Muscle of leg (tissue), 16 donors: ENCODE data around the gene SNTG2. TPM values are rescaled to one million over a fixed set of nuclear protein-coding genes. Genes with fewer than 3 reads are reported as not detected.
"Not testable (repeated sequence)": the region's sequence is repeated elsewhere in the genome, so short reads cannot be mapped to it uniquely, and the experiment has no call there.

ENCODE experiments used
- DNase-seq: peaks from one replicate; pipeline ENCODE4 v3.0.0; 2013
- H3K27ac ChIP-seq: one replicate; pipeline ENCODE4 v1.5.1; 2013; ENCODE audit warnings: mild to moderate bottlenecking, low read length, control low read depth
- H3K27me3 ChIP-seq: one replicate; pipeline ENCODE4 v1.6.1; 2013; ENCODE audit warnings: low read length; ENCODE audit not compliant: control insufficient read depth, insufficient read depth
- H3K36me3 ChIP-seq: one replicate; pipeline ENCODE4 v1.6.1; 2013; ENCODE audit warnings: low read length; ENCODE audit not compliant: control insufficient read depth, insufficient read depth
- H3K4me1 ChIP-seq: one replicate; pipeline ENCODE4 v1.6.1; 2013; ENCODE audit warnings: low read length; ENCODE audit not compliant: control insufficient read depth, insufficient read depth
- H3K4me3 ChIP-seq: one replicate; pipeline ENCODE4 v1.5.1; 2013; ENCODE audit warnings: low read length, control low read depth
- H3K9me3 ChIP-seq: replicated peaks from 2 replicates; pipeline ENCODE4 v1.6.1; 2013; ENCODE audit warnings: low read depth, low read length; ENCODE audit not compliant: control insufficient read depth
- WGBS: methylation state at CpG from one replicate; pipeline ENCODE4 v1.1.5; 2013; ENCODE audit warnings: missing lambda C conversion rate; ENCODE audit not compliant: insufficient coverage; 5-methylcytosine and 5-hydroxymethylcytosine counted together
- long read RNA-seq, 11 donors: transcript quantifications; one replicate each; lab custom pipeline, GENCODE V29; 2026
- polyA plus RNA-seq, 8 donors: library from polyadenylated mRNA; unstranded; fragments of 120-200 nt; gene quantifications; one replicate each; pipeline versions ENCODE4 v1.2.1 to v1.2.3, GENCODE V29; 2013; ENCODE audit warnings: inconsistent platforms in 1 of 8, low replicate concordance in 1 of 8; ENCODE audit not compliant: insufficient read length in 8 of 8, insufficient read depth in 1 of 8
- total RNA-seq: library from RNA; stranded (reverse); fragments of 120-200 nt; gene quantifications from one replicate; pipeline ENCODE4 v1.2.4, GENCODE V29; 2013

SNTG2 gene
- total RNA-seq, result 0.31 TPM
- polyA plus RNA-seq, result under 1 TPM in 4 of 8 donors, not detected in 4; 0.20 to 0.41 (median 0.33) TPM
- long read RNA-seq, donor 1, result 0 reads
- long read RNA-seq, donor 2, result 0 reads
- long read RNA-seq, donor 3, result 0 reads
- long read RNA-seq, donor 4, result 0 reads
- long read RNA-seq, donor 5, result 0 reads
- long read RNA-seq, donor 6, result 0 reads
- long read RNA-seq, donor 7, result 0 reads
- long read RNA-seq, donor 8, result 0 reads
- long read RNA-seq, donor 9, result 0 reads
- long read RNA-seq, donor 10, result 0 reads
- long read RNA-seq, donor 11, result 0 reads

- Histone ChIP-seq H3K27ac (no peak within 1 kb of the TSS), H3K9me3 (no peaks in the 10 kb centered on the region), H3K36me3 (no peaks in the 10 kb centered on the region), H3K27me3 (peaks cover 47% of the 10 kb centered on the region), H3K4me1 (peaks cover 14% of the 10 kb centered on the region), H3K4me3 (peak within 1 kb of the TSS; percentile 46)
- peak; percentile 62 for DNase-seq
- under 1% methylated on average over 86 of the region's 100 CpGs for WGBS
Observed at GRCh38 chr2:950080-950966, at the start of gene SNTG2. Gene SNTG2 (plus strand): TSS chr2:950849. CDS start chr2:950997, 148 bp downstream.

GRCh38 chr2:902584-902983, 48.1 kb upstream of the SNTG2 start:
- DNase-seq, result no peak
- H3K4me1 ChIP-seq, result no peaks in the 10 kb centered on the region
- peaks cover 3% of the 10 kb centered on the region for H3K27me3 ChIP-seq
- H3K27ac ChIP-seq, result no peak overlapping the region
- 17% methylated on average over 1 of the region's 1 CpG for WGBS
- H3K4me3 ChIP-seq, result no peak overlapping the region
- no peaks in the 10 kb centered on the region for H3K9me3 ChIP-seq
- H3K36me3 ChIP-seq, result no peaks in the 10 kb centered on the region

- no peak overlapping the region for H3K27ac ChIP-seq
- no peaks in the 10 kb centered on the region for H3K4me1 ChIP-seq
- H3K36me3 ChIP-seq, result no peaks in the 10 kb centered on the region
- no peaks in the 10 kb centered on the region for H3K9me3 ChIP-seq
- no peak for DNase-seq
- no peak overlapping the region for H3K4me3 ChIP-seq
- peaks cover 3% of the 10 kb centered on the region for H3K27me3 ChIP-seq
- 21% methylated on average over 1 of the region's 8 CpGs for WGBS
Observed at GRCh38 chr2:903223-903900, 47.3 kb upstream of the SNTG2 start.

- 34% methylated on average over 8 of the region's 12 CpGs for WGBS
- Histone ChIP-seq H3K36me3 (no peaks in the 10 kb centered on the region), H3K27me3 (peaks cover 3% of the 10 kb centered on the region), H3K27ac (no peak overlapping the region), H3K4me3 (no peak overlapping the region), H3K9me3 (no peaks in the 10 kb centered on the region), H3K4me1 (no peaks in the 10 kb centered on the region)
- DNase-seq, result no peak
Observed at GRCh38 chr2:904246-905024, 46.2 kb upstream of the SNTG2 start.

GRCh38 chr2:905091-905832, 45.4 kb upstream of the SNTG2 start:
- Histone ChIP-seq H3K4me3 (no peak overlapping the region), H3K4me1 (no peaks in the 10 kb centered on the region), H3K27ac (no peak overlapping the region), H3K36me3 (no peaks in the 10 kb centered on the region), H3K27me3 (peaks cover 3% of the 10 kb centered on the region), H3K9me3 (no peaks in the 10 kb centered on the region)
- 70% methylated on average over 10 of the region's 12 CpGs for WGBS
- no peak for DNase-seq

GRCh38 chr2:905833-906140, 44.9 kb upstream of the SNTG2 start:
- Histone ChIP-seq H3K27me3 (peaks cover 3% of the 10 kb centered on the region), H3K9me3 (no peaks in the 10 kb centered on the region), H3K4me1 (no peaks in the 10 kb centered on the region), H3K27ac (no peak overlapping the region), H3K36me3 (no peaks in the 10 kb centered on the region), H3K4me3 (no peak overlapping the region)
- WGBS, result 73% methylated on average over 2 of the region's 5 CpGs
- DNase-seq, result no peak

GRCh38 chr2:907706-908105, 42.9 kb upstream of the SNTG2 start:
- Histone ChIP-seq H3K4me1 (no peaks in the 10 kb centered on the region), H3K27me3 (peaks cover 3% of the 10 kb centered on the region), H3K27ac (no peak overlapping the region), H3K36me3 (no peaks in the 10 kb centered on the region), H3K4me3 (no peak overlapping the region), H3K9me3 (no peaks in the 10 kb centered on the region)
- WGBS, result 75% methylated on average over 6 of the region's 7 CpGs
- DNase-seq, result no peak

- Histone ChIP-seq H3K27me3 (peaks cover 3% of the 10 kb centered on the region), H3K36me3 (no peaks in the 10 kb centered on the region), H3K27ac (no peak overlapping the region), H3K4me3 (no peak overlapping the region), H3K4me1 (no peaks in the 10 kb centered on the region), H3K9me3 (no peaks in the 10 kb centered on the region)
- no peak for DNase-seq
- 100% methylated on average over 1 of the region's 4 CpGs for WGBS
Observed at GRCh38 chr2:908568-908967, 42.1 kb upstream of the SNTG2 start.

GRCh38 chr2:909764-910379, 40.8 kb upstream of the SNTG2 start:
- WGBS, result 72% methylated on average over 18 of the region's 27 CpGs
- not testable (repeated sequence) for H3K27ac ChIP-seq, H3K36me3 ChIP-seq, H3K27me3 ChIP-seq, H3K9me3 ChIP-seq, DNase-seq, H3K4me3 ChIP-seq, H3K4me1 ChIP-seq
